Prostate gland (tissue), 2 donors: ENCODE data around the gene ANKRD44.

Source experiments
- CTCF ChIP-seq, 4 experiments: fragments of 200-600 bp in 2 of 4; fragments of 450-650 bp in 2 of 4; sonication (generic) in 2 of 4; IDR thresholded peaks; 1 replicate in 3 of 4; 2 replicates in 1 of 4; pipeline ENCODE4 v1.5.1; 2016 to 2019; ENCODE audit warnings: antibody characterized with exemption in 4 of 4, mild to moderate bottlenecking in 2 of 4, moderate library complexity in 2 of 4
- POLR2A ChIP-seq: fragments of 450-650 bp; IDR thresholded peaks from one replicate; pipeline ENCODE4 v1.6.1; 2016; ENCODE audit warnings: antibody characterized with exemption, mild to moderate bottlenecking
- POLR2AphosphoS5 ChIP-seq: sonication (generic); formaldehyde crosslinking; IDR thresholded peaks from one replicate; pipeline ENCODE4 v1.6.1; 2017; ENCODE audit warnings: antibody characterized with exemption

GRCh38 chr2:197115325-197115724 is 195.3 kb downstream of the ANKRD44 start:
- TF ChIP-seq CTCF (IDR thresholded peaks at IDR 0.05) (no peak), POLR2A (no peak), POLR2AphosphoS5 (no peak)
